Uterus (tissue), 4 donors: ENCODE results near the gene SYTL3. TPM values are rescaled to one million over a fixed set of nuclear protein-coding genes. Genes with fewer than 3 reads are reported as not detected.

Source experiments
- DNase-seq, 2 donors: peaks; one replicate each; pipeline ENCODE4 v3.0.0-alpha.2; 2019 to 2020
- H3K27ac ChIP-seq, 2 donors: fragments of 200-600 bp; sonication (generic); 1 replicate in 1 of 2; 2 replicates in 1 of 2; pipeline ENCODE4 v1.5.1; 2016 to 2018
- H3K27me3 ChIP-seq, 2 donors: fragments of 200-600 bp; sonication (generic); one replicate each; pipeline ENCODE4 v1.5.1; 2018 to 2019; ENCODE audit warnings: control low read depth in 1 of 2
- H3K36me3 ChIP-seq, 2 donors: fragments of 200-600 bp; sonication (generic); one replicate each; pipeline ENCODE4 v1.5.1; 2019; ENCODE audit warnings: control low read depth in 1 of 2
- H3K4me1 ChIP-seq, 2 donors: fragments of 200-600 bp; sonication (generic); one replicate each; pipeline ENCODE4 v1.5.1; 2018 to 2019; ENCODE audit warnings: control low read depth in 1 of 2
- H3K4me3 ChIP-seq, 2 donors: fragments of 200-600 bp; sonication (generic); 1 replicate in 1 of 2; 2 replicates in 1 of 2; pipeline ENCODE4 v1.5.1; 2018 to 2019; ENCODE audit warnings: mild to moderate bottlenecking in 1 of 2
- H3K9me3 ChIP-seq, 2 donors: fragments of 200-600 bp; sonication (generic); one replicate each; pipeline ENCODE4 v1.5.1; 2019; ENCODE audit warnings: control low read depth in 1 of 2
- CTCF ChIP-seq, 4 experiments: fragments of 200-600 bp in 2 of 4; fragments of 450-650 bp in 2 of 4; sonication (generic) in 2 of 4; IDR thresholded peaks; one replicate each; pipeline ENCODE4 v1.5.1; 2016 to 2019; ENCODE audit warnings: antibody characterized with exemption in 4 of 4, mild to moderate bottlenecking in 2 of 4, moderate library complexity in 1 of 4
- POLR2A ChIP-seq, 2 donors: fragments of 450-650 bp; IDR thresholded peaks; one replicate each; pipeline ENCODE4 v1.6.1; 2016; ENCODE audit warnings: antibody characterized with exemption in 2 of 2, mild to moderate bottlenecking in 1 of 2, moderate library complexity in 1 of 2
- intact Hi-C: fragments of 100-400 bp; cut with DNase I; formaldehyde crosslinking; loops from one replicate; pipeline ENCODE4 v1.15.1; 2023; ENCODE audit warnings: low total_unique reads
- total RNA-seq, 4 donors: library from RNA; depleted of rRNA in 3 of 4; stranded (reverse); fragments of >200 nt in 3 of 4; gene quantifications; one replicate each; pipeline versions ENCODE4 v1.1.0 to v1.2.4, GENCODE V29; 2014 to 2023
- donor health status: DM: yes; HTN: yes; CAD: no.

SYTL3 gene
- total RNA-seq, 4 donors from 2014 or later, result 0.51 to 12.4 (median 3.3) TPM

GRCh38 chr6:158793432-158793831 is 143.6 kb downstream of the SYTL3 start:
- Histone ChIP-seq H3K27ac (no peak overlapping the region), H3K9me3 (no peaks in the 10 kb centered on the region), H3K4me3 (no peak overlapping the region), H3K36me3 (no peaks in the 10 kb centered on the region), H3K27me3 (no peaks in the 10 kb centered on the region), H3K4me1 (no peaks in the 10 kb centered on the region)
- TF ChIP-seq CTCF (IDR thresholded peaks at IDR 0.05) (peak in 1 of 4 experiments; percentile 20), POLR2A (IDR thresholded peaks at IDR 0.05) (no peak)
- intact Hi-C loops, result no loop called here
- DNase-seq, result no peak

- H3K27me3 ChIP-seq, result no peaks in the 10 kb centered on the region
- H3K27ac ChIP-seq, result no peak overlapping the region
- intact Hi-C loops, result no loop called here
- no peak overlapping the region for H3K4me3 ChIP-seq
- H3K4me1 ChIP-seq, result no peaks in the 10 kb centered on the region
- H3K36me3 ChIP-seq, result no peaks in the 10 kb centered on the region
- no peak for TF ChIP-seq CTCF (IDR thresholded peaks at IDR 0.05)
- no peak for TF ChIP-seq POLR2A (IDR thresholded peaks at IDR 0.05)
- no peak for DNase-seq
- no peaks in the 10 kb centered on the region for H3K9me3 ChIP-seq
These were observed 145.7 kb downstream of the SYTL3 start for GRCh38 chr6:158795516-158795915.

- intact Hi-C loops, result no loop called here
- Histone ChIP-seq H3K36me3 (no peaks in the 10 kb centered on the region), H3K27me3 (no peaks in the 10 kb centered on the region), H3K4me3 (no peak overlapping the region), H3K27ac (no peak overlapping the region), H3K9me3 (no peaks in the 10 kb centered on the region), H3K4me1 (no peaks in the 10 kb centered on the region)
- DNase-seq, result no peak
- TF ChIP-seq CTCF (IDR thresholded peaks at IDR 0.05) (no peak), POLR2A (IDR thresholded peaks at IDR 0.05) (no peak)
These were observed 146.5 kb downstream of the SYTL3 start for GRCh38 chr6:158796353-158796752.

- H3K36me3 ChIP-seq, result no peaks in the 10 kb centered on the region
- H3K9me3 ChIP-seq, result no peaks in the 10 kb centered on the region
- no peak overlapping the region for H3K27ac ChIP-seq
- intact Hi-C loops, result no loop called here
- no peaks in the 10 kb centered on the region for H3K27me3 ChIP-seq
- DNase-seq, result no peak
- no peak overlapping the region for H3K4me3 ChIP-seq
- TF ChIP-seq CTCF (IDR thresholded peaks at IDR 0.05) (no peak), POLR2A (IDR thresholded peaks at IDR 0.05) (no peak)
- H3K4me1 ChIP-seq, result no peaks in the 10 kb centered on the region
These were observed 147.8 kb downstream of the SYTL3 start for GRCh38 chr6:158797331-158798310.

GRCh38 chr6:158798311-158798710 is 148.5 kb downstream of the SYTL3 start:
- Histone ChIP-seq H3K4me3 (no peak overlapping the region), H3K27me3 (no peaks in the 10 kb centered on the region), H3K4me1 (no peaks in the 10 kb centered on the region), H3K9me3 (no peaks in the 10 kb centered on the region), H3K27ac (no peak overlapping the region), H3K36me3 (no peaks in the 10 kb centered on the region)
- no peak for DNase-seq
- intact Hi-C loops, result no loop called here
- TF ChIP-seq CTCF (IDR thresholded peaks at IDR 0.05), result no peak
- no peak for TF ChIP-seq POLR2A (IDR thresholded peaks at IDR 0.05)
